Measurements from ENCODE around the gene NPY. TPM values are rescaled to one million over a fixed set of nuclear protein-coding genes. Genes with fewer than 3 reads are reported as not detected.

The NPY gene
- total RNA-seq, 4 donors from 2014 or later = 5.4 TPM; not detected in 3

- no peak for DNase-seq (ENCODE audit: low spot score in 2 of 2)
- Histone ChIP-seq H3K4me3 (no peak overlapping the region), H3K27ac (no peak overlapping the region), H3K4me1 (no peaks in the 10 kb centered on the region), H3K27me3 (no peaks in the 10 kb centered on the region), H3K36me3 (no peaks in the 10 kb centered on the region), H3K9me3 (no peaks in the 10 kb centered on the region)
- 68% methylated on average over 3 of the region's 3 CpGs for WGBS, 2 donors
- TF ChIP-seq CTCF (IDR thresholded peaks at IDR 0.05) (no peak), POLR2A (IDR thresholded peaks at IDR 0.05) (no peak), EP300 (IDR thresholded peaks at IDR 0.05) (no peak)
Measured at GRCh38 chr7:24323961-24324480, 40.0 kb downstream of the NPY start.

- Histone ChIP-seq H3K36me3 (no peaks in the 10 kb centered on the region), H3K27ac (no peak overlapping the region), H3K9me3 (no peaks in the 10 kb centered on the region), H3K4me3 (no peak overlapping the region), H3K4me1 (no peaks in the 10 kb centered on the region), H3K27me3 (no peaks in the 10 kb centered on the region)
- TF ChIP-seq POLR2A (IDR thresholded peaks at IDR 0.05) = no peak
- TF ChIP-seq CTCF (IDR thresholded peaks at IDR 0.05) = no peak
- no peak for TF ChIP-seq EP300 (IDR thresholded peaks at IDR 0.05)
- DNase-seq (ENCODE audit: low spot score in 2 of 2) = no peak
- 81 to 84% methylated on average over 5 of the region's 5 CpGs for WGBS, 2 donors
Measured at GRCh38 chr7:24325708-24326107, 41.7 kb downstream of the NPY start.

DNA sequence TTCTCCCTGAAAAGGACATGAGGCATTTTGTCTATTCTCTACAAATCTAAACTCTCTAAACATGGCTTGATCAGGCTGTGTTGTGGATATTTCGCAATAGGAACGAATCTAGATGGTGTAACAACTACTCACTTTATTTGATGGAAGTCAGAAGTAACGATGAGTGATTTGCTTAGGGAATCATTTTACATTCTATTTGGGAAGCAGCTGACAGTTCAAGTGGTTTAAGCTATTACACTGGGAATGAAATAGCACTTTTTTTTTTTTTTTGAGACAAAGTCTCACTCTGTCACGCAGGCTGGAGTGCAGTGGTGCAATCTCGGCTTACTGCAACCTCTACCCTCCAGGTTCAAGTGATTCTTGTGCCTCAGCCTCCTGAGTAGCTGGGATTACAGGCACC lies 44.1 kb downstream of the NPY start:
- DNase-seq (ENCODE audit: low spot score in 2 of 2) = no peak
- Histone ChIP-seq H3K27ac (no peak overlapping the region), H3K4me1 (no peaks in the 10 kb centered on the region), H3K9me3 (no peaks in the 10 kb centered on the region), H3K27me3 (no peaks in the 10 kb centered on the region), H3K36me3 (no peaks in the 10 kb centered on the region), H3K4me3 (no peak overlapping the region)
- TF ChIP-seq EP300 (IDR thresholded peaks at IDR 0.05) = no peak
- no peak for TF ChIP-seq POLR2A (IDR thresholded peaks at IDR 0.05)
- TF ChIP-seq CTCF (IDR thresholded peaks at IDR 0.05) = no peak
- 62 to 63% methylated on average over 5 of the region's 5 CpGs for WGBS, 2 donors

DNA sequence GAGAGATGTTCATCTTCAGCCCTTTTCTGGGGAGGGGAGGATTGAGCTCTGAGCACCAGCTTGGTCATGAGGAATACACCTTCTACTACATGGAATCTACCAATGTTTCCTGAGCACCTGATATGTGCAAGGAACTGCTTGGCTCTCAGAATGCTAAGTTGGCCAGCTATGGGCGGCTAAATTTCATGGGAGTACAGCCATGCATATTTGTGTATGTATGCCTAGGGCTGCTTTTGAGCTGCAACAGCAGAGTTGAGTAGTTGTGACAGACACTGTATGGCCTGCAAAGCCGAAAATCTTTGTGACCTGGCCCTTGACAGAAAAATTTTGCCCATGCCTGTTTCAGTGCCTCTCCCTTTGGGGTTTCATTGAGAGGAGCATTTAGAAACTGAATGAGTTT lies 44.9 kb downstream of the NPY start:
- Histone ChIP-seq H3K27ac (no peak overlapping the region), H3K4me1 (no peaks in the 10 kb centered on the region), H3K9me3 (no peaks in the 10 kb centered on the region), H3K27me3 (no peaks in the 10 kb centered on the region), H3K4me3 (no peak overlapping the region), H3K36me3 (no peaks in the 10 kb centered on the region)
- no peak for DNase-seq (ENCODE audit: low spot score in 2 of 2)
- no peak for TF ChIP-seq EP300 (IDR thresholded peaks at IDR 0.05)
- no peak for TF ChIP-seq CTCF (IDR thresholded peaks at IDR 0.05)
- TF ChIP-seq POLR2A (IDR thresholded peaks at IDR 0.05) = no peak
- 53 to 86% methylated on average over 2 of the region's 2 CpGs for WGBS, 2 donors

DNA sequence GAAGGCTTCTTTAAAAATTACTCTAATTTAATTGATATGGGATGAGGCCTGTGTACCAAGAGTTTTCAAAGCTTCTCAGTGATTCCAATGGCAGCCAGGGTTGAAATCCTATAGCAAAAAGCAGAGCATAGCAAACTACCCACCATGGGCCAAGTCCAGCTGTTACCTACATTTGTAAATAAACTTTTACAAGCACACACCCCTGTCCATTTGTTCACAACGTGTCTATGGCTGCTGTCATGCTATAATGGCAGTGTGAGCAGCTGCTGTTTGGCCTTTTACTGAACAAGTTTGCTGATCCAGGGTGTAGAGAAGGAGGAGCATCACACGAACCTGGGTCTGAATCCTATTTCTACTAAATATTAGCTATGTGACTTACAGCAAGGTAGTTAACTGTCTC lies 50.0 kb downstream of the NPY start:
- no peak for DNase-seq (ENCODE audit: low spot score in 2 of 2)
- Histone ChIP-seq H3K27ac (no peak overlapping the region), H3K4me1 (no peaks in the 10 kb centered on the region), H3K27me3 (no peaks in the 10 kb centered on the region), H3K4me3 (no peak overlapping the region), H3K9me3 (no peaks in the 10 kb centered on the region), H3K36me3 (no peaks in the 10 kb centered on the region)
- TF ChIP-seq EP300 (IDR thresholded peaks at IDR 0.05) = no peak
- TF ChIP-seq CTCF (IDR thresholded peaks at IDR 0.05) = no peak
- no peak for TF ChIP-seq POLR2A (IDR thresholded peaks at IDR 0.05)
- WGBS, 2 donors = 53 to 56% methylated on average over 2 of the region's 2 CpGs
